Adipose tissue (tissue), 3 donors: ENCODE data around the gene APEX1. TPM values are rescaled to one million over a fixed set of nuclear protein-coding genes. Genes with fewer than 3 reads are reported as not detected.
A peak's percentile ranks its signal among the peaks of the same experiment; 100 is the strongest.

Experiments
- H3K27ac ChIP-seq: one replicate; pipeline ENCODE4 v1.5.1; 2013; ENCODE audit warnings: low read depth, low read length
- WGBS, 3 donors: extraction: QIAGEN DNeasy Blood & Tissue Kit; methylation state at CpG; one replicate each; pipeline ENCODE4 v1.1.7; 2013; 5-methylcytosine and 5-hydroxymethylcytosine counted together
- polyA plus RNA-seq, 3 donors: library from polyadenylated mRNA; stranded (reverse); fragments of 200-250 nt; gene quantifications; one replicate each; pipeline ENCODE4 v1.2.3, GENCODE V29; 2013
- donor health status: healthy with polysubstance abuse.
- donor health status: Bipolar disorder and iron deficiency.
- donor health status: healthy.

The APEX1 gene
- polyA plus RNA-seq, 3 donors: 94.2 to 151 (median 116) TPM

DNA sequence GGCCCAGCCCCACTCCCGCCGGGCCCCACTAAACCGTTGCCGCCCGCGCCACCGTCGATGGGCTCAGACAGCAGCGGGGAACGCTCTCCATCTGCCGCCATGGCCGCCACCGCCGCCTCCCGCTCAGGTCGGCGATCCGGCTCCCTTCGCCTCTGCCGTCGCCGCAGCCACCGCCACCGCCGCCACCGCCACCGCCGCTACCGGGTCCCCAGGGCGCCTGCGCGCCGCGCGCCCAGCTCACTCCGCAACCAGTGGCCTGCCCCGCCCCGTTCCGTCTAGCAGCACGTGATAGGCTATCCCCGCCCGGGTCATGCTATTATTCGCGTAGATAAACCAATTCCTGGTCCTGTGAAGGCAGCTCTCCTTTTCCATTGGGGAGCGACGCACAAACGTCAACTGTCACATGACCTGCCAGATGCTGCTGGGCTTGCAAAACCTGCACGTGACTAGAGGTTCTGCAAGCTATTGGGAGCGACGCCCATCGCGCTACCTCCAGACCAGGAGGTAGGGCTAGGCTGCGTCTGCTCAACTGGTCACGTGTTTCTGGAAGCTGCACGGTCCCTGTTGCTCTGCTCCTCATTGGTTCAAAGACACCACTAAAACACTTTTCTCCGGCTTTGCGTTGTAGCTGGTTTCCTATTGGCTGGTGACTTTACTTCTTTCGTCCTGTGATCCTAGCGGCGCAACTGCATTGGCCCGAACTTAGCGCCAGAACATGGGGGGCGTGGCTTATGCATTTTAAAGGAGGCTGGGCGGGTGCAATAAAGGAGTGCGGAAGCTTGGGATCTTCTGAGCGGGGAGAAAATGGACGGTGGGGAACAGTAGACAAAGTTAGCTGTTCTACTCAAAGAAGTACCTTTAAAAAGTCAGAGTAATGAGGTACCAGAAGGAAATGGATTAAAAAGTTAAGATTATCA is 6.5 kb downstream of the APEX1 start, which contains the start of gene PIP4P1:
TSS of gene PIP4P1 (minus strand) at position 210 of the 917 bp plus-strand sequence. CDS start at position 101, 109 bp downstream.
- peak within 1 kb of the TSS; percentile 62 for H3K27ac ChIP-seq
- 0 to 1% (median 1%) methylated on average over 47 to 67 of the region's 67 CpGs for WGBS, 3 donors

DNA sequence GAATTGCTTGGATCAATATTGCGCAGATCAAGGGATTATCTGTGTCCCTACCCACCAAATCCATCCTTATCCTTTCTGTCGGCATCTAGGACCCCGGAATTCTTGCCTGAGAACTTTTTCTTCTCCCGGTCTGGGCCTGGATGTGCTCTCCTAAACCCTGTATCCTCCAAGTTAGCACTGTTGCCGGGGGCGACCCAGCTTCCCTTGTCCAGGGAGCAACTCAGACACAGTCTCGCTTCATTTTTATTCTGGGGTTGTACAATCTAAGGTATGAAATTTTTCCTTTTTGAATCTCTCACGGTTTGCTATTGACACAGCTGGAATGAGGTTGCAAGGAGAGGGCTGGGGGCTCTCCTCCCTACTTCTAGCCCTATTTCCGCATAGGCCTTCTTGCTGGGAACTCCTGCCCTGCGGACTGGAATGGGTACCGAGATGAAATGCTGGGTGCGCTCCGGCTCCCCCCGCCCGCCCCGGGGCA is 13.8 kb downstream of the APEX1 start:
- no peak overlapping the region for H3K27ac ChIP-seq
- 27 to 33% (median 28%) methylated on average over 16 of the region's 16 CpGs for WGBS, 3 donors

DNA sequence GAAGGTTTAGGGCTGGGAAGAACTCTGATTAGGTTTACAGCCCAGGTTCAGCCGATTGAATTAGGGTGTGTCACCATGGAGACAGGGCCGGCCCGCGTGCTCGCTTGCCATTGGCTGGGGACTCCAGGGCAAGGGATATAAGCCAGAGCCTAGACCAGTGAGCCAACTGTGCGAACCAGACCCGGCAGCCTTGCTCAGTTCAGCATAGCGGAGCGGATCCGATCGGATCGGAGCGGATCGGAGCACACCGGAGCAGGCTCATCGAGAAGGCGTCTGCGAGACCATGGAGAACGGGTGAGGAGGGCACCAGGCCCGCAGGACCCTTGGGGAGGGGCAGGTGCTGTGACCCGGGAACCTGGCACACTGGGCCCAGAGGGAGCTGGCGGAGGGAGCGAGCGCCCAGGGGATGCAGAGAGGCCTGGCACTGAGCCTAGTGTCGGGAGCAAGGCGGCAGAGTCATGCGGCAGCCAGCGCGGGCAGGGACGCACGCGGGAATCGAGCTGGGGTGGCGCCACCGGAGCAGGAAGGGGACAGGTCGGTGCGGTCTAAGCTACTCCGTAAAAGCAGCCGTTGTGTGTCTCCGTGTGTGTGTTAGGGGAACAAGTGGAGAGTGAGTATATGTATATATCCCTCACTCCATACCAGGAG is 14.3 kb downstream of the APEX1 start, which contains the start of gene PNP:
TSS of gene PNP (plus strand) at position 165 of the 648 bp plus-strand sequence. CDS start at position 284, 119 bp downstream.
- H3K27ac ChIP-seq: peak within 1 kb of the TSS; percentile 29
- WGBS, 3 donors: 0% methylated on average over 40 of the region's 40 CpGs

GRCh38 chr14:20469890-20470602 is 15.0 kb downstream of the APEX1 start:
- 1 to 3% (median 1%) methylated on average over 12 of the region's 12 CpGs for WGBS, 3 donors
- H3K27ac ChIP-seq: peak overlapping the region; percentile 29

- WGBS, 3 donors: 0 to 2% (median 0%) methylated on average over 2 of the region's 2 CpGs
- no peak overlapping the region for H3K27ac ChIP-seq
Measured at GRCh38 chr14:20470603-20470901, 15.5 kb downstream of the APEX1 start.

GRCh38 chr14:20472536-20473169 is 17.6 kb downstream of the APEX1 start:
- no peak overlapping the region for H3K27ac ChIP-seq
- 52 to 91% (median 81%) methylated on average over 2 of the region's 2 CpGs for WGBS, 3 donors

DNA sequence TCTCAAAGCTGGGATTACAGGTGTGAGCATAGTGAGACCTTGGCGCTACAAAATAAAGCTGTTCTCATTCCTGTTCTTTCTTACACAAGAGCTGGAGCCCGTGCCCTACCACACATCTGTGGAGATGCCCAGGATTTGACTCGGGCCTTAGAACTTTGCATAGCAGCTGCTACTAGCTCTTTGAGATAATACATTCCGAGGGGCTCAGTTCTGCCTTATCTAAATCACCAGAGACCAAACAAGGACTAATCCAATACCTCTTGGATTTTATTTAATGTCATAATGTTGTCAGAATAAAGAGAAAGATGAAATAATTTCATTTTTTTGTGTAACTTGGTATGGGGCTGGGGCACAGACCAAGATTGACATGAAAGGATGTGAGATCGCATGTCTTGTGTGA is 21.8 kb downstream of the APEX1 start:
- H3K27ac ChIP-seq: no peak overlapping the region
- WGBS, 3 donors: 72 to 84% (median 73%) methylated on average over 5 of the region's 5 CpGs

- WGBS, 3 donors: 12 to 38% (median 15%) methylated on average over 1 of the region's 1 CpG
- no peak overlapping the region for H3K27ac ChIP-seq
Measured at GRCh38 chr14:20477211-20477876, 22.3 kb downstream of the APEX1 start.

DNA sequence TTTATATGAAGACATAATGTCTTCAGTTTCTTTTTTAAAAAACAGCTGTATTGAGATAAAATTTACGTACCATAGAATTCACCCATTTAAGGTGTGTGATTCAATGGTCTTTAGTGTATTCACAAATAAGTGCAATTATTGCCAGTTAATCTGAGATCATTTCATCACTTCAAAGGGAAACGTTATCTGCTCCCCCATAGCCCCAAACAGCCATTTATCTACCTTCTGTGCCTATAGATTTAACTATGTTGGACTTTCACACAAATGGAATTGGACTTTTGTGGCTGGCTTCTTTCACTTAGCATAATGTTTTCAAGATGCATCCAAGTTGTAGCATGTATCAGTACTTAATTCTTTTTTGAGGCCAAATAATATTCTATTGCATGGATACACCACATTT is 23.9 kb downstream of the APEX1 start:
- WGBS, 3 donors: 88 to 93% (median 93%) methylated on average over 2 of the region's 2 CpGs
- no peak overlapping the region for H3K27ac ChIP-seq

- WGBS, 3 donors: 84 to 91% (median 86%) methylated on average over 5 of the region's 5 CpGs
- H3K27ac ChIP-seq: no peak overlapping the region
Measured at GRCh38 chr14:20482382-20482781, 27.4 kb downstream of the APEX1 start.

DNA sequence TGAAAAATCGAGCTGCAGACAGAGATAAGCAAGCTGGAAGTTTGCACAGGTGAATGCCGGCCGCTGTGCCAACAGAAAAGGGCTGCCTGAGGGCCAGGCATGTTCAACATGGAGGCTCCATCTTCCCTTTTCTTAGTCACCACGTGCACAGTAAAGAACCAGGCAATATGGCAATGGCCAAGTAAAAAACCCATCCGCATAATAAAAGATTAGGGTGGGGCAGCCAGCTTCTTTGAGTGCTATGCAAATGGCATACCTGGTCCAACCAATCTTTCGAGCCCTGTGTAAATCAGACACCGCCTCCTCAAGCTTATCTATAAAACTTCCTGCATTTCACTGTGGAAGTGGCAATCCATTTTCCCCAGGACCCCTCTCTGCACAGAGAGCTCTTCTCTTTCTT is 30.9 kb downstream of the APEX1 start:
- H3K27ac ChIP-seq: no peak overlapping the region
- 51 to 74% (median 70%) methylated on average over 7 of the region's 7 CpGs for WGBS, 3 donors

DNA sequence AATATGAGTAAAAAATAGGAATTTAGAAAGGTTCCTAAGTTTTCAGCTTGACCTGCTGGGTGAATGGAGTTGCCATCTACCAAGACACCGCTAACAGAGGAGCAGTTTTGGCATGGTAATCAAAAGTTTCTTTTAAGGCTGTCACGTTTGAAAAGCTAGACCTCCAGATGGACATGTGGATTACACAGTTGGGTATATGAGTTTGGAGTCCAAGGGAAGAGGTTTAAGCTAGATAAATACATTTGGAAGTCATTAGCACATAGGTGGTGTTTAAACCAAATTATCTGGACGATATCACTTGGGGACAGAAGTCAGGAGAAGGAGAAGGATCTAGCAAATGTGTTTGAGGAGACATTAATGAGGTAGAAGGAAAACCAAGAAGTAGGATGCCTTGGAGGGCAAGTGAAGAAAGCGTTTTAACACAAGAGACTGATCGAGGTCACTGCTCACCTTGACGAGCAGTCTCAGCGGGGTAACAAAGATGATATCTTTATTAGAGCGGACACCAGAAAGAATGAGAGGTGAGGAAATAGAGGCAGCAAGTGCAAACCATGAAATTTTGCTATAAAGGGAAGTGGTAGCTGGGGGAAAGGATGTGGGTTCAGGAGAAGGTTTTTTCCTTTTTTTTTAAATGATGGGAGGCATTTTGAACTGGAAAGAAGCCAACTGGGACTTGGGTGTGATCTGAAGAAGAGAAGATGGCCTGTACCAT is 31.8 kb downstream of the APEX1 start:
- H3K27ac ChIP-seq: no peak overlapping the region
- WGBS, 3 donors: 55 to 86% (median 63%) methylated on average over 8 of the region's 8 CpGs

DNA sequence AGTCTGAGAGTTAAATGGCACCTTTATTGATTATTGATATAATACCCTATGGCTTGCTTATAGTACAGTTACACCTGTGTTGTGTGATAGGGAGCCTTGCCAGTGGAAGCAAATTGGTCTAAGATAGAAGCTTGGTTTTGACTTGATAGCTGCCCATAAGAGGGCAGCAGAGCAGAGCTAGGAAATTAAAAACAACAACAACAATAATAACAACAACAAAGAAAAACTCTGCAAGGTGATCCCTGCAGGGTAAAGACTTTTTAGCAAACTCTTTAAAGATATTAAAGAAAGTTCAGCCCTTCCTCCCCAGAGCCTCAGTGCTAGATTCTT is 32.3 kb downstream of the APEX1 start:
- no peak overlapping the region for H3K27ac ChIP-seq

DNA sequence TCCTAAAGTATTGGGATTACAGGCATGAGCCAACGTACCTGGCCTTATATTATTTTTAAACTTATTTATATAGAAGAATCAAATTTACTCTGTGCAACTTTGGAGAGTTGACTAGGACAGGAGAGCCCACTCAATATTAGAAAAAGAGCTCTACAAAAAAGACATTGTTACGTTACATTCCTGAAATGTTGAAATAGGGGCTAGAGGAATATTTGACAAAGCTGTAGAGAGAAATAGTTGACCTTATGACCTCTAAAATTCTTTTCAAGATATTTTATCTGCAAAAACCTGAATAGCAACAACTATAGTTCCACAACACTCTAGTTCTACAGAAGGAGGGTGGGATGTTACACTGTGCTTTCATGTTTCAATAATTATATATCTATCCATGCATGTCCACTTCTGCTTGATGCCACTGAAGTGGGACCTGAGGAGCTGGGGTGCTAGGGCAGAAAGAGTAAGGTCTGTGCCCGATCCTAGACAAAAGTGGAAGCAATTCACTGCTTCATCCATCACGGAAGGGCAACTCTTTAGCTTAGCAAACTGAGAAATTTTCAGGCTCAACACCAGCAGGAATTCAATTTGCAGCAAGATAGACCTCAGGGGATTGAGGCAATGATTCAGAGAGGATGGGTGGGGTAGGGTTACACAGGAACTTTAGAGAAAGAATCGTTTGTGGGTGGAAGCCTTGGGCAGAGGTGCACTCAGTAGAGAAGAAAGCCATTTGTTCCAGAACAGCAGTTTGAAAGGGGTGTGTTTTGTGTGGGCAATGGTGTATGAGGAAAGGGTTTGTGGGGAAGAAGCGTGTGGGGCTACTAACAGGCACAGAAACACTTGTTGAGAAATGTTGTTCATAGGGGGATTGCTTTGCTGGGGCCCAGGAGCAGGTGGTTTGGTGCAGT is 34.3 kb downstream of the APEX1 start:
- 39 to 48% (median 47%) methylated on average over 6 of the region's 6 CpGs for WGBS, 3 donors
- H3K27ac ChIP-seq: no peak overlapping the region

DNA sequence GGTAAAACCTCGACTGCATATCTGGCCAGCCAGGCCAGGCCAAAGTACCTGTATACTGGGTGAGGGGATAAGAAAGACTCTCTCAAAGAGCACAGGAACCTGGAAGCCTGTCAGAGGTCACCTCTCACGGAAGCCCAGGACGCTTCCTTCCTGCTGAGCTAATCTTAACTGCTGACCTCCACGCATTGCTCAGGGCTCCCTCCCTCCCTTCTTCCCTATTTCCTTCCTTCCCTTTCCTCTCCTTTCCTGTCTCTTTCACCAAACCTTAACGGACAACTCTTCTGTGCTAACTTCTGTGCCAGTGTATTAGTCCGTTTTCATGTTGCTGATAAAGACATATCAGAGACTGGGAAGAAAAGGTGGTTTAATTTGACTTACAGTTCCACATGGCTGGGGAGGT is 35.5 kb downstream of the APEX1 start:
- 27 to 51% (median 34%) methylated on average over 6 of the region's 6 CpGs for WGBS, 3 donors

DNA sequence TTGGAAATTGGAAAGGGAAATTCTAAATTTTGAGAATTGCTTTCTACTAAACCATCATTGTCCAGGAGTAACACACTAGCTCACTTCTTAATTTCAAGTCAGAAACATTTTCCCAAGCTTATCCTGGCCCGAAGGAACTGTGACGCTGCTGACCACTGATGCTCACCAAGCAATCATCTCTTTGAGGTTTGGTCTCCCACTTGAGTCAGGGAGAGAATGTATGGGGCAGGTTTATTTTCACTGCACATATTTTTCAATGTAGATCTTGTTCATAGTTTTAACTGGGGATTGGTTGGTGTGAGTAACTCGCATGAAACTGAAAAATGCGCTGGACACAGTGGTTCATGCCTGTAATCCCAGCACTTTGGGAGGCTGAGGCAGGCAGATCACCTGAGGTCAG is 37.5 kb downstream of the APEX1 start:
- 97 to 99% (median 97%) methylated on average over 4 of the region's 4 CpGs for WGBS, 3 donors
- no peak overlapping the region for H3K27ac ChIP-seq

More for the DNA sequence above, 35.5 kb downstream of the APEX1 start:
- no peak overlapping the region for H3K27ac ChIP-seq

DNA sequence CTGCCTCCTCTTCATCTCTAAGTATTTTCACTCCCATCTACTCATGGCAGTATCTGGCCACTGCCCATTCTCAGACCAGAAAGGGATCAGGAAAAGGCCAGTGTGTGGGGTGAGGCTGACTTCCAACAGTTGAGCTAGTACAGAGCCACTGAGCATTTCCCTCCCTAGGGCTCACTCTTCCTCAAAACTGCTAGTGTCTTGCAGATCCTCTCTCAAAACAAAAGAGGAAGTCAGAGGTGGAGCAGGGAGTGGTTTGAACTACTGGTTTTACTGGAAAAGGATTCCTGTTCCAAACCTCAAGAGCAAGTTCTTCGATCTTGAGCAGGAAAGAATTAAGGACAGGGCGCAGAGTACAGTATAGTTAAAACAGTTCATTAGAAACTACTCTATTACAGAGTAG is 38.6 kb downstream of the APEX1 start:
- no peak overlapping the region for H3K27ac ChIP-seq
- 40 to 55% (median 46%) methylated on average over 2 of the region's 2 CpGs for WGBS, 3 donors
